Heart right ventricle (tissue), 16 donors: Measurements from ENCODE around the gene SPATC1L. TPM values are rescaled to one million over a fixed set of nuclear protein-coding genes. Genes with fewer than 3 reads are reported as not detected.

Source experiments
- ATAC-seq, 8 donors: fragments of 200-7000 bp; cut with Tn5 transposase; one replicate each; pipeline ENCODE4 v1.9.1; 2020; ENCODE audit warnings: mild to moderate bottlenecking in 8 of 8, moderate library complexity in 8 of 8, moderate number of reproducible peaks in 1 of 8
- DNase-seq, 2 donors: peaks; one replicate each; pipeline ENCODE4 v3.0.0-alpha.2; 2020
- H3K27ac ChIP-seq, 10 donors: fragments of 200-600 bp; sonication (generic) in 2 of 10; one replicate each; pipeline versions ENCODE4 v1.5.0 to v1.8.0; 2020 to 2022; ENCODE audit warnings: mild to moderate bottlenecking in 3 of 10
- H3K27me3 ChIP-seq, 7 donors: fragments of 200-600 bp; one replicate each; pipeline ENCODE4 v1.8.0; 2021 to 2022; ENCODE audit warnings: mild to moderate bottlenecking in 2 of 7
- H3K36me3 ChIP-seq, 9 donors: fragments of 200-600 bp; sonication (generic) in 1 of 9; one replicate each; pipeline versions ENCODE4 v1.5.0 to v1.8.0; 2020 to 2022; ENCODE audit warnings: mild to moderate bottlenecking in 2 of 9
- H3K4me1 ChIP-seq, 9 donors: fragments of 200-600 bp; sonication (generic) in 1 of 9; one replicate each; pipeline versions ENCODE4 v1.5.0 to v1.8.0; 2020 to 2022; ENCODE audit warnings: mild to moderate bottlenecking in 4 of 9
- H3K4me3 ChIP-seq, 10 donors: fragments of 200-600 bp; sonication (generic) in 2 of 10; one replicate each; pipeline versions ENCODE4 v1.5.0 to v1.8.0; 2020 to 2022; ENCODE audit warnings: mild to moderate bottlenecking in 7 of 10, moderate library complexity in 2 of 10
- H3K9me3 ChIP-seq, 11 donors: fragments of 200-600 bp in 10 of 11; sonication (generic) in 2 of 11; one replicate each; pipeline versions ENCODE4 v1.5.0 to v1.8.0; 2013 to 2022; ENCODE audit warnings: mild to moderate bottlenecking in 2 of 11, control low read depth in 1 of 11, moderate library complexity in 1 of 11
- whole genome bisulfite sequencing, 2 donors: extraction: QIAGEN DNeasy Blood & Tissue Kit; methylation state at CpG; one replicate each; pipeline ENCODE4 v1.1.7; 2013; ENCODE audit warnings: inconsistent platforms in 1 of 2; 5-methylcytosine and 5-hydroxymethylcytosine counted together
- intact Hi-C, 10 donors: fragments of 100-400 bp; cut with DNase I; formaldehyde crosslinking; loops; one replicate each; pipeline versions ENCODE4 v1.11.1 to v1.14.2; 2022
- polyA plus RNA-seq, 2 donors: library from polyadenylated mRNA; stranded (reverse); fragments of 200-250 nt; gene quantifications; one replicate each; pipeline ENCODE4 v1.2.3, GENCODE V29; 2013
- total RNA-seq, 10 donors: library from RNA; stranded (reverse); fragmentation: NEBNext Ultra II Directional in 3 of 10; extraction: Animal tissue kit (Norgen Biotek cat#: 25700) in 3 of 10; gene quantifications; one replicate each; pipeline versions ENCODE4 v1.2.1 to v1.2.4, GENCODE V29; 2021 to 2023
- TF ChIP-seq, protein P1 (sequence below), 9 donors: fragments of 200-600 bp; sonication (generic) in 2 of 9; IDR thresholded peaks; one replicate each; pipeline versions ENCODE4 v1.5.0 to v1.8.0; 2021 to 2022; ENCODE audit warnings: antibody characterized with exemption in 9 of 9, mild to moderate bottlenecking in 5 of 9, moderate library complexity in 1 of 9
- donor health status: Arrhythmogenic right ventricular cardiomyopathy.
- donor health status: ischemic (EF 13 %, LVEDD 7.1; RV severe dilation, severe dysfunction).
- donor health status: healthy with polysubstance abuse.
- donor health status: DM: no; HTN: yes; CAD: no.
- donor health status: DM: no; HTN: no; CAD: no.
- donor health status: ischemic (EF 25% LVEDD 6.9; RV normal size, moderate dysfunction).
- donor health status: ischemic (EF 25% LVEDD 5.7; RV mildly dilated, moderate dysfunction).
- donor health status: healthy.
- donor health status: DM: yes; HTN: yes; CAD: no.
- donor health status: Ischemic cardiomyopathy.
- donor health status: ischemic (EF 35%, LVEDD 5.7; RV mildly dilated, moderate dysfunction).
- donor health status: nonischemic (EF 11% LVEDD 7.7; RV severe dilation, severe dysfunction).
- donor health status: DM: yes; HTN: yes; CAD: no.
- donor health status: PGD.
- donor health status: ischemic (EF 29% LVEDD 5.4; RV normal size, mild dysfunction).
- donor health status: nonischemic (EF 23%, LVEDD 6.1; RV moderate dilation, normal function).

SPATC1L gene
- total and polyA plus RNA-seq, 12 donors = 4.7 to 14.6 (median 8.4) TPM

DNA sequence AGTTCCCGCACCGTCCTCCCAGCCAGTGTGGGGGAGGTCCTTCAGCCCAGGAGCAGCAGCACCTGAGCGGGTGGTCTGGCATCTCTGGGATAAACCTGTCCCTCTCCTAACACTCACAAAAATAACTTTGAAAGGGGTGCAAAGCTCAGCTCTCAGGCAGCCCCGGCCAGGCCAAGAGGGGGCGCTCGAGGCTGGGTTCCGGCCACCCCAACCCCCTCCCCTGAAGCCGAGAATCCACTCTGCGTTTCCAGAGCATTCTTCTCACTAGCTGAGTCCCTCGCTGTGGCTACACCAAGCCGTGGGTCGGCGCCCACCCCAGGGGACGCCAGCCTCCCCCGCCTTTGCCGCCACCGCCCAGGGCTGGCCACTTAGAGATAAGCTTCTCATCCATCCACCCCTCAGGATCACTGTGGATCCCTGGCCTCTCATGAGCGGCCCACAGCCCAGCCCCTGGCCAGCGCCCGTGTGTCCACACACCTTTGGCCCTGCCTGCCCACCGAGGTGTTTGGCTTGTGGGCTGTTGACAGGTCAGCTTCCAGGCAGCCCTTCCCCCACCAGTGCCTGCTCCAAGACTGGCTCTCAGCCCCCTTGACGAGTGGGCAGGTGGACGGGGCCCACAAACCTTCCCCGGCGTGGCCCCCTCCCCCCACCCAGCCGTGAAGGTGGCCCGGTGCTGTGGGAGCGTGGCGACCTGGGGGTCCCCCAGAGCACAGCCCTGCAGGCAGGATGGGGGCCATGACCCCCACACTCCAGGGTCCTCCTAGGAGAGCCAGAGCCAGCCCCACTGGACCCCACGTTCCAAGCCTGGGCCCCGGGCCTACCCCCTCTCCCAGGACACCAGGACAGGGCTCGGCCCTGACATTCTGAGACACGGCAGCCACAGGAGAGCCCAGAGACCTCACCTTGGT, 30.8 kb downstream of the SPATC1L start:
- H3K9me3 ChIP-seq = no peaks in the 10 kb centered on the region
- WGBS, 2 donors = 35 to 37% methylated on average over 33 of the region's 33 CpGs
- peaks cover 4 to 15% (median 10%) of the 10 kb centered on the region in 9 donors for H3K4me1 ChIP-seq
- peak in 1 of 2 donors; percentile 69 for DNase-seq
- H3K27me3 ChIP-seq = no peaks in the 10 kb centered on the region
- TF ChIP-seq, protein P1, sequence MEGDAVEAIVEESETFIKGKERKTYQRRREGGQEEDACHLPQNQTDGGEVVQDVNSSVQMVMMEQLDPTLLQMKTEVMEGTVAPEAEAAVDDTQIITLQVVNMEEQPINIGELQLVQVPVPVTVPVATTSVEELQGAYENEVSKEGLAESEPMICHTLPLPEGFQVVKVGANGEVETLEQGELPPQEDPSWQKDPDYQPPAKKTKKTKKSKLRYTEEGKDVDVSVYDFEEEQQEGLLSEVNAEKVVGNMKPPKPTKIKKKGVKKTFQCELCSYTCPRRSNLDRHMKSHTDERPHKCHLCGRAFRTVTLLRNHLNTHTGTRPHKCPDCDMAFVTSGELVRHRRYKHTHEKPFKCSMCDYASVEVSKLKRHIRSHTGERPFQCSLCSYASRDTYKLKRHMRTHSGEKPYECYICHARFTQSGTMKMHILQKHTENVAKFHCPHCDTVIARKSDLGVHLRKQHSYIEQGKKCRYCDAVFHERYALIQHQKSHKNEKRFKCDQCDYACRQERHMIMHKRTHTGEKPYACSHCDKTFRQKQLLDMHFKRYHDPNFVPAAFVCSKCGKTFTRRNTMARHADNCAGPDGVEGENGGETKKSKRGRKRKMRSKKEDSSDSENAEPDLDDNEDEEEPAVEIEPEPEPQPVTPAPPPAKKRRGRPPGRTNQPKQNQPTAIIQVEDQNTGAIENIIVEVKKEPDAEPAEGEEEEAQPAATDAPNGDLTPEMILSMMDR (IDR thresholded peaks at IDR 0.05) = peak; percentile 56 to 78 (median 70)
- no peaks in the 10 kb centered on the region for H3K36me3 ChIP-seq
- peak overlapping the region in 9 of 10 donors; percentile 5 to 39 (median 31) for H3K4me3 ChIP-seq
- peak; percentile 55 to 76 (median 70) for ATAC-seq
- intact Hi-C loops = loop anchor here in 3 of 10 donors (5.0 to 10.0 kb wide), 2 partner anchors 61 to 74 kb away; partner anchors contain the start of gene LSS (in 1 of the 3)
- peak overlapping the region in 5 of 10 donors; percentile 6 to 42 (median 30) for H3K27ac ChIP-seq

- H3K4me1 ChIP-seq = peaks cover 4 to 15% (median 10%) of the 10 kb centered on the region in 9 donors
- H3K36me3 ChIP-seq = no peaks in the 10 kb centered on the region
- ATAC-seq (peak in 7 of 8 donors; percentile 9 to 42 (median 28)), DNase-seq (no peak)
- peak overlapping the region in 3 of 10 donors; percentile 6 to 31 (median 30) for H3K27ac ChIP-seq
- WGBS, 2 donors = 28 to 47% methylated on average over 14 to 18 of the region's 18 CpGs
- TF ChIP-seq, protein P1 (IDR thresholded peaks at IDR 0.05) = no peak
- intact Hi-C loops = loop anchor here in 3 of 10 donors (5.0 to 10.0 kb wide), 2 partner anchors 62 to 74 kb away; partner anchors contain the start of gene LSS (in 1 of the 3)
- H3K9me3 ChIP-seq = no peaks in the 10 kb centered on the region
- H3K4me3 ChIP-seq = peak overlapping the region in 8 of 10 donors; percentile 9 to 39 (median 32)
- H3K27me3 ChIP-seq = no peaks in the 10 kb centered on the region
Observed at GRCh38 chr21:46152927-46153246, 31.4 kb downstream of the SPATC1L start.

DNA sequence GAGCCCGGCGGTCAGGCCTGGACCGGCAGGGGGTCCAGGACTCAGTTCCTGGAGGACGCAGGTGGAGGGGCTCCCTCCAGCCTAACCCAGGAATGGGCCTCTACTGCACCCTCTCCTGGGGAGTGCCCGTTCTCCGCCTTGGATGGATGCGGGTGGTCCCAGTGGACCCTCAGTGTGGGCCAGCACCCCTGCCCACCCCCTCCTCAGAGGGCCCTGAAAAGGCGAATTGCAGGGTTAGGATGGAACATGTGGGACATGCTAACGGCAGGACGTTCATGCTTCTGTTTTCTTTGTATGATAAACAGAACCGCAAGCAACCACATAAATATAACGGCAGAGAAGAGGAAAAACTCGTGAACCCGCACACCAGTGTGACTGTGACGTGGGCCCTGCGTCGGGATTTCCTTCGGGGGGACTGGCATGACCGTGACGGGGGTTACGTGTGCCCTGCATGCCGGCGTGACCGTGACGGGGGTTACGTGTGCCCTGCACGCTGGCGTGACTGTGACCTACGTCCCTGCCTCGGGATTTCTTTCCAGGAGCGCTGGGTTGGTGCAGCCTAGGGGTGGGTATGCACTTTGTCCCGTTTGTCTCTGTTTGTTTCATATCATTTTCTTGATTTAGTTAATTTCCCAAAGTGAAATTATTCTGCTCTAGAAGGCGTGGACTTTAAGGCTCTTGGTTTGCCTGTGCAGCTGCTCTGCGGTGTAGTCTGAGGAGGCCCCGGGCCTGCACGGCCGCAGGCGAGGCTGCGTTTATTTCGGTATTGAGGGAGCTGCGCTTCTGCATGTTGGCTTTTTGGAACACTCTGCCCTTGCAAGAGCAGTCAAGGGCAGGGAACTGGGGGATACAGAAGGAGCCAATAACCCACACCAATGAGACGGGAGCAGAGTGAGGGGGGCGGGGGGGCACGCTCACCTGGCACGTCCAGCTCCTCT, 32.0 kb downstream of the SPATC1L start:
- Histone ChIP-seq H3K4me1 (peaks cover 4 to 15% (median 10%) of the 10 kb centered on the region in 9 donors), H3K9me3 (no peaks in the 10 kb centered on the region), H3K27ac (peak overlapping the region in 1 of 10 donors; percentile 30), H3K4me3 (no peak overlapping the region), H3K36me3 (no peaks in the 10 kb centered on the region), H3K27me3 (no peaks in the 10 kb centered on the region)
- intact Hi-C loops = loop anchor here in 3 of 10 donors (5.0 to 10.0 kb wide), 2 partner anchors 63 to 75 kb away; partner anchors contain the start of gene LSS (in 1 of the 3)
- no peak for DNase-seq
- TF ChIP-seq, protein P1 (IDR thresholded peaks at IDR 0.05) = no peak
- ATAC-seq = peak in 4 of 8 donors; percentile 2 to 38 (median 8)
- WGBS, 2 donors = 89 to 92% methylated on average over 45 of the region's 45 CpGs
